ENCODE measurements around the gene CPLX4.
"Not testable (repeated sequence)": the region's sequence is repeated elsewhere in the genome, so short reads cannot be mapped to it uniquely, and the experiment has no call there.

The CPLX4 gene

GRCh38 chr18:59269563-59270119 lies 48.8 kb downstream of the CPLX4 start:
- no peak for DNase-seq

GRCh38 chr18:59268721-59269562 lies 49.5 kb downstream of the CPLX4 start:
- DNase-seq: peak in 1 of 5 donors; percentile 64

- DNase-seq: no peak
These were observed 50.2 kb downstream of the CPLX4 start for GRCh38 chr18:59268127-59268720.

GRCh38 chr18:59267503-59268126 lies 50.8 kb downstream of the CPLX4 start:
- DNase-seq: no peak

- DNase-seq: no peak
These were observed 51.5 kb downstream of the CPLX4 start for GRCh38 chr18:59266886-59267502.

- no peak for DNase-seq
These were observed 52.0 kb downstream of the CPLX4 start for GRCh38 chr18:59266459-59266858.

GRCh38 chr18:59265974-59266369 lies 52.5 kb downstream of the CPLX4 start:
- DNase-seq: no peak

GRCh38 chr18:59265246-59265973 lies 53.0 kb downstream of the CPLX4 start:
- DNase-seq: peak in 1 of 5 donors; percentile 54

GRCh38 chr18:59264651-59265245 lies 53.7 kb downstream of the CPLX4 start:
- DNase-seq: no peak

- DNase-seq: no peak
These were observed 54.3 kb downstream of the CPLX4 start for GRCh38 chr18:59264121-59264571.

- DNase-seq: no peak
These were observed 54.8 kb downstream of the CPLX4 start for GRCh38 chr18:59263661-59264060.

- not testable (repeated sequence) for DNase-seq
These were observed 56.2 kb downstream of the CPLX4 start for GRCh38 chr18:59262243-59262642.

GRCh38 chr18:59261842-59262241 lies 56.6 kb downstream of the CPLX4 start:
- DNase-seq: not testable (repeated sequence)

- DNase-seq: not testable (repeated sequence)
These were observed 63.0 kb downstream of the CPLX4 start for GRCh38 chr18:59255491-59255890.

GRCh38 chr18:59249199-59249774 lies 69.2 kb downstream of the CPLX4 start:
- DNase-seq: peak in 2 of 5 donors; percentile 18 to 32

- DNase-seq: no peak
These were observed 71.7 kb downstream of the CPLX4 start for GRCh38 chr18:59246796-59247195.

Data from T-helper 1 cell (primary cell).